Astrocyte (in vitro differentiated cells and primary cell): ENCODE data around the gene FOXL3.

ENCODE experiments used
- EZH2 ChIP-seq: IDR thresholded peaks from 2 replicates; pipeline ENCODE4 v1.6.1; 2012; ENCODE audit warnings: mild to moderate bottlenecking, low read length, inconsistent platforms; ENCODE audit not compliant: insufficient read depth
- TF ChIP-seq, protein P1 (sequence below): IDR thresholded peaks from 2 replicates; pipeline ENCODE4 v1.5.1; 2011; ENCODE audit warnings: low read depth, mild to moderate bottlenecking, inconsistent platforms, low read length, moderate library complexity; ENCODE audit not compliant: insufficient read depth

DNA sequence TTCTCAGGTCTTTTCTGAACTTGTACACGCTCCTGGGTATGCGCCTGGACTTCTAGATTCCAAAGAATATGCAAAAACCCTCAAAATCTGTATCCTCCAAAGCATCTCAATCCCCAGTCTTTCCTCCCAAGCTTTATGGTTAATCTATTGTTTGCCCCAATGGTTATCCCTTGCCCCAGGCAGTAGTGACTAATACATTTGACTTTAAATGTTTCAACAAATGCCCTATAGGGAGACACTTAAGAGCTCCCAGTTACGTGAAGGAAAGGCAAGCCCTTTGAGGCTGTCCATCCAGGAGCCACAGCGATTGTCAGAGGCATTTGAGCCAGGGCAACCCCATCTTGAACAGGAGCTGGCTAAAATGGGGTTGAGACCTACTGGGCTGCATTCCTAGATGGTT lies 12.7 kb upstream of the FOXL3 start:
- TF ChIP-seq, protein P1, sequence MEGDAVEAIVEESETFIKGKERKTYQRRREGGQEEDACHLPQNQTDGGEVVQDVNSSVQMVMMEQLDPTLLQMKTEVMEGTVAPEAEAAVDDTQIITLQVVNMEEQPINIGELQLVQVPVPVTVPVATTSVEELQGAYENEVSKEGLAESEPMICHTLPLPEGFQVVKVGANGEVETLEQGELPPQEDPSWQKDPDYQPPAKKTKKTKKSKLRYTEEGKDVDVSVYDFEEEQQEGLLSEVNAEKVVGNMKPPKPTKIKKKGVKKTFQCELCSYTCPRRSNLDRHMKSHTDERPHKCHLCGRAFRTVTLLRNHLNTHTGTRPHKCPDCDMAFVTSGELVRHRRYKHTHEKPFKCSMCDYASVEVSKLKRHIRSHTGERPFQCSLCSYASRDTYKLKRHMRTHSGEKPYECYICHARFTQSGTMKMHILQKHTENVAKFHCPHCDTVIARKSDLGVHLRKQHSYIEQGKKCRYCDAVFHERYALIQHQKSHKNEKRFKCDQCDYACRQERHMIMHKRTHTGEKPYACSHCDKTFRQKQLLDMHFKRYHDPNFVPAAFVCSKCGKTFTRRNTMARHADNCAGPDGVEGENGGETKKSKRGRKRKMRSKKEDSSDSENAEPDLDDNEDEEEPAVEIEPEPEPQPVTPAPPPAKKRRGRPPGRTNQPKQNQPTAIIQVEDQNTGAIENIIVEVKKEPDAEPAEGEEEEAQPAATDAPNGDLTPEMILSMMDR: no peak
- TF ChIP-seq EZH2: no peak
